Stomach (tissue), 4 donors: ENCODE results near the gene TBCD.

Experiments
- CTCF ChIP-seq, 7 experiments: fragments of 450-650 bp in 4 of 7; fragments of 200-600 bp in 3 of 7; sonication (generic) in 3 of 7; IDR thresholded peaks; one replicate each; pipeline ENCODE4 v1.5.1; 2016 to 2019; ENCODE audit warnings: antibody characterized with exemption in 7 of 7, control low read depth in 2 of 7, mild to moderate bottlenecking in 1 of 7
- POLR2A ChIP-seq, 4 donors: fragments of 450-650 bp; IDR thresholded peaks; one replicate each; pipeline ENCODE4 v1.6.1; 2016; ENCODE audit warnings: antibody characterized with exemption in 4 of 4, control low read depth in 2 of 4, mild to moderate bottlenecking in 1 of 4, moderate library complexity in 1 of 4
- POLR2AphosphoS5 ChIP-seq, 3 donors: sonication (generic); formaldehyde crosslinking; IDR thresholded peaks; one replicate each; pipeline ENCODE4 v1.6.1; 2016; ENCODE audit warnings: antibody characterized with exemption in 3 of 3

- TF ChIP-seq CTCF (IDR thresholded peaks at IDR 0.05) (no peak), POLR2A (IDR thresholded peaks at IDR 0.05) (no peak), POLR2AphosphoS5 (IDR thresholded peaks at IDR 0.05) (no peak)
Measured at GRCh38 chr17:82729479-82730260, 22.2 kb upstream of the TBCD start.
